ENCODE results near the gene RPL29. TPM values are rescaled to one million over a fixed set of nuclear protein-coding genes. Genes with fewer than 3 reads are reported as not detected.

Gene RPL29
- total and polyA plus RNA-seq, 2 of the 8 experiments (the other 6 are each of a cell fraction or from before 2014, with no cell fraction given): 1,467 to 2,660 TPM

GRCh38 chr3:51963951-51964451, 31.7 kb downstream of the RPL29 start:
- Histone ChIP-seq H2BK15ac (ENCODE audit: low read length) (no peak overlapping the region), H3K4me2 (ENCODE audit: insufficient read depth in 1 of 2, low read depth in 2 of 2, low read length in 2 of 2) (peak overlapping the region in 1 of 2 experiments; percentile 44; a peak in 2 of 4 replicates), H4K8ac (ENCODE audit: extremely low read depth, insufficient read depth, low read length) (no peak overlapping the region), H3K27ac (ENCODE audit: low read depth, low read length) (no peak overlapping the region), H4K20me1 (replicated peaks in 1 of 2; ENCODE audit: control insufficient read depth in 1 of 2, insufficient read depth in 2 of 2, low read length in 2 of 2) (peaks cover 0 to 10% of the 10 kb centered on the region in 2 experiments), H2BK20ac (ENCODE audit: low read length) (no peak overlapping the region), H3K23ac (ENCODE audit: insufficient read length) (no peak overlapping the region), H2AK5ac (ENCODE audit: low read depth, low read length) (0 out of 2 replicates have a peak overlapping the region, but pooled peaks have one; percentile 13), H3K14ac (ENCODE audit: insufficient read length) (no peak overlapping the region), H2BK120ac (replicated peaks; ENCODE audit: low read depth, low read length) (no peak overlapping the region), H3K79me1 (ENCODE audit: low read depth, low read length) (no peaks in the 10 kb centered on the region), H4K91ac (replicated peaks; ENCODE audit: insufficient read length, low read length) (no peak overlapping the region), H3K9me3 (ENCODE audit: insufficient read depth in 2 of 2, low read depth in 1 of 2, low read length in 1 of 2) (no peaks in the 10 kb centered on the region), H3K56ac (replicated peaks; ENCODE audit: insufficient read length, low read depth, low read length) (no peak overlapping the region), H4K5ac (ENCODE audit: insufficient read length, low read depth, low read length) (no peak overlapping the region), H3K4me1 (replicated peaks in 1 of 4; ENCODE audit: control insufficient read depth in 3 of 4, insufficient read depth in 4 of 4, low read length in 3 of 4) (peaks cover 10 to 34% (median 27%) of the 10 kb centered on the region in 4 experiments), H3K9ac (replicated peaks in 1 of 4; ENCODE audit: extremely low read depth in 1 of 4, low read depth in 3 of 4, low read length in 3 of 4) (no peak overlapping the region), H2BK5ac (ENCODE audit: low read depth, low read length) (peak overlapping the region; percentile 16; the same call in 1 of the 2 replicates), H3K4me3 (ENCODE audit: extremely low read depth in 1 of 4, insufficient read depth in 2 of 4, low read depth in 3 of 4, low read length in 4 of 4) (0 out of 8 replicates have a peak overlapping the region, but pooled peaks of 1 of the 4 experiments have one; percentile 2), H2AFZ (ENCODE audit: low read length) (no peak overlapping the region), H3K18ac (ENCODE audit: extremely low read depth, low read length) (no peak overlapping the region; the same call in 1 of the 2 replicates), H2BK12ac (ENCODE audit: low read depth, low read length) (0 out of 2 replicates have a peak overlapping the region, but pooled peaks have one; percentile 85), H3K27me3 (replicated peaks in 1 of 4; ENCODE audit: control insufficient read depth in 3 of 4, extremely low read depth in 1 of 4, insufficient read depth in 3 of 4, low read length in 3 of 4) (peaks cover 0 to 13% (median 2%) of the 10 kb centered on the region in 4 experiments; a peak in 5 of 7 replicates), H3K36me3 (ENCODE audit: control insufficient read depth in 2 of 4, insufficient read depth in 4 of 4, low read length in 3 of 4) (no peaks in the 10 kb centered on the region), H3K4ac (replicated peaks; ENCODE audit: insufficient read length, low read depth, low read length) (no peak overlapping the region), H3K79me2 (ENCODE audit: control insufficient read depth in 1 of 2, insufficient read depth in 2 of 2, low read length in 2 of 2) (no peaks in the 10 kb centered on the region), H3K23me2 (ENCODE audit: low read depth, low read length) (peaks cover 9% of the 10 kb centered on the region; the same call in 1 of the 2 replicates)
- DNase-seq (ENCODE audit: low read depth in 1 of 2, low spot score in 2 of 2) (no peak), FAIRE-seq (no peak)
- TF ChIP-seq SIN3A (conservative IDR thresholded peaks at IDR 0.05 in 1 of 2, IDR thresholded peaks at IDR 0.05 in 1 of 2; ENCODE audit: low read depth in 1 of 2, low read length in 2 of 2) (0 out of 4 replicates have a peak, but pooled peaks of 1 of the 2 experiments have one; percentile 40), EGR1 (IDR thresholded peaks at IDR 0.05; ENCODE audit: borderline replicate concordance, low read depth, low read length) (no peak), GTF2F1 (IDR thresholded peaks at IDR 0.05; ENCODE audit: borderline replicate concordance, low read depth, low read length) (no peak), TEAD4 (IDR thresholded peaks at IDR 0.05; ENCODE audit: low read depth, low read length) (no peak), BCL11A (IDR thresholded peaks at IDR 0.05; ENCODE audit: low read depth in 2 of 2, low read length in 2 of 2) (no peak), MAX (IDR thresholded peaks at IDR 0.05) (no peak)
- 77% methylated on average over 5 of the region's 12 CpGs; no CpG with 5 or more reads in 1 of the 2 experiments for WGBS, 2 experiments (ENCODE audit: extremely low coverage in 1 of 2, insufficient coverage in 1 of 2, insufficient read length in 1 of 2, insufficient replicate concordance in 2 of 2, low coverage in 1 of 2, low lambda C conversion rate in 2 of 2, missing lambda C conversion rate in 1 of 2)
- ChIA-PET POLR2A (ENCODE audit: partially characterized antibody) (interaction anchor here (0.6 to 29.3 kb wide), 4 partner anchors 14 to 115 kb away, joined by 3 to 923 read pairs (median 68); partner anchors contain the start of genes ABHD14A, ABHD14B, ACY1 and GPR62), CTCF (ENCODE audit: partially characterized antibody) (interaction anchor here (1.1 to 10.5 kb wide), 5 partner anchors 9 to 40 kb away, joined by 3 to 66 read pairs (median 25); partner anchors contain the start of genes ABHD14A, ABHD14B, ACY1 and GPR62)
